HG03045 (cell line): ENCODE results near the gene TRIM47.

ENCODE experiments used
- ATAC-seq: cut with Tn5 transposase; IDR thresholded peaks from one replicate; pipeline ENCODE4 v1.9.1; 2021; ENCODE audit warnings: mild to moderate bottlenecking, moderate library complexity; ENCODE audit not compliant: unreplicated experiment

TRIM47 gene

DNA sequence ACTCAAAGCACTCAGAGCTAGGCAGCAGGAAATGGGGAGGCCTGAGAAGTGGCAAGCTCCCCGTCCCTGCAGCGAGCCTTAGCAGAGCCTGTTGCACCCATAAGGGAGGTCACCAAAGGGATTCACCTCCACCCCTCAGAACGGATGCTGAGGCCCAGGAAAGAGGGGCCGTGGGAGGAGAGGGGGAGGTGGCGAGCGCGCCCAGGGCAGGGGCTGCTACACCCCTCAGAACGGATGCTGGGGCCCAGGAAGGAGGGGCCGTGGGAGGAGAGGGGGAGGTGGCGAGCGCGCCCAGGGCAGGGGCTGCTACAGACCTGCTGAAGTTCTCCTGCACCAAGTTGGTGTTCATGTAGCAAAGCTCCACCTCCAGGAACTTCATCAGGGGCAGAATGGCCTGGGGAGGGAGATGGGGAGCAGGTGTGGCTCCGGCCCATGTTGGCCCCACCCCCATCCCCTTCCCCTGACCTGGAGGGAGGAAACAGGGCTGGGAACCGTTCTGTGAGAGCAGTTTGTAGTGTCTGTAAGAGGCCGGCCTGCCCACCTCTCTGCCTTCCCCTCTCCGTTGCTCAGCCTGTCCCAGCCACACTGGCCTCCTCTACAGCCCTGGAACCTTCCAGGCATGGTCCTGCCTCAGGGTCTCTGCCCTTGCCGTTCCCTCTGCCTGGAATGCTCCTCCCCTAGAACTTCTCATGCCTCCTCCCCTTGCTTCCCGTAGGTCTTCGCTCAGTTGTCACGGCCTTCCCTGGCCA, 45.6 kb downstream of the TRIM47 start:
- no peak for ATAC-seq

DNA sequence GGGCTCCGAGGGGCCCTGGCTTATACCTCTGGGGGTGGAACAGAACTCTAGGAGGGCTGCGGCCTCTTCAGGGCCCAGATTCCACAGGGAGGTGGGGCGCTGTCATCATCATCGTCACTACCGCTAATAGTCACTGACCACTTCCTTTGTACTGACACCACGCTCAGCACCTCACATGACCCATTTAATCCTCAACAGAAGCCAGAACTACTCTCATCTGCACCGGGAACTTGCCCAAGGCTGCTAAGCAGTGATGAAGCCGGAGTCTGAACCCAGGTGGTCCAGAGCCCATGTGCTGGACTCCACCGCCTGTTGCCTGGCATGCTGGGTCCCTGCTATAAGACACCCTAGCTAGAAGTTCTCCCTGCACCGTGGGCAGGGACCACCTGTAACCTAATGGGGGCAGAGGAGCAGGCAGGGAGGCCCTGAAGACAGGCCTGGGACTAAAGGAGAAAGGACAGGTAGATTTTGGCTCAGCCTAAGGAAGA, 46.2 kb downstream of the TRIM47 start:
- ATAC-seq, result no peak

DNA sequence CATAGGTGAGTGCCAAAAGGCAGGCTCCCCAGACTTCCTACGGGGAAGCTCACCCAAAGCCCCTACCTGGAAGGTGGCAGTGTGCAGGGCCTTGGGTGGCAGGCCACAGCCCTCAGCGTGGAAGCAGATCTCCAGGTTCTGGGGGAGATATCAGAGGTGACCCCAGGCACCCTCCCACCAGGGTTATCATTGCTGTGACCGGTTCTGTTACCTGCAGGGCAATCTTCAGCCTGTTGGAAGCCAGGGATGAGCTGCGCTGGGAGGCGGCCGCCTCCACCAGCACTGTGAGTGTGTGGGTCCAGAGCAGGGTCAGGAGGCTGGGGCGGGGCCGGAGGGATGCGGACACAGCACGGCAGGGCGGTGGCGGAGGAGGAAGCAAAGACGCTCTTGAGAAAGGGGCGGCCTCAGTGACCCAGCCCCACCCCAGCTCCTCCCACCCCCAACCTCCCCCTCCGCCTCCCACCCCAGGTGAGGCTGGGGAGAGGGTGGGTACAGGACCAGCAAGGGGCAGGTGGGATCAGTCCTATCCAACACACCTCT, 47.3 kb downstream of the TRIM47 start:
- no peak for ATAC-seq

DNA sequence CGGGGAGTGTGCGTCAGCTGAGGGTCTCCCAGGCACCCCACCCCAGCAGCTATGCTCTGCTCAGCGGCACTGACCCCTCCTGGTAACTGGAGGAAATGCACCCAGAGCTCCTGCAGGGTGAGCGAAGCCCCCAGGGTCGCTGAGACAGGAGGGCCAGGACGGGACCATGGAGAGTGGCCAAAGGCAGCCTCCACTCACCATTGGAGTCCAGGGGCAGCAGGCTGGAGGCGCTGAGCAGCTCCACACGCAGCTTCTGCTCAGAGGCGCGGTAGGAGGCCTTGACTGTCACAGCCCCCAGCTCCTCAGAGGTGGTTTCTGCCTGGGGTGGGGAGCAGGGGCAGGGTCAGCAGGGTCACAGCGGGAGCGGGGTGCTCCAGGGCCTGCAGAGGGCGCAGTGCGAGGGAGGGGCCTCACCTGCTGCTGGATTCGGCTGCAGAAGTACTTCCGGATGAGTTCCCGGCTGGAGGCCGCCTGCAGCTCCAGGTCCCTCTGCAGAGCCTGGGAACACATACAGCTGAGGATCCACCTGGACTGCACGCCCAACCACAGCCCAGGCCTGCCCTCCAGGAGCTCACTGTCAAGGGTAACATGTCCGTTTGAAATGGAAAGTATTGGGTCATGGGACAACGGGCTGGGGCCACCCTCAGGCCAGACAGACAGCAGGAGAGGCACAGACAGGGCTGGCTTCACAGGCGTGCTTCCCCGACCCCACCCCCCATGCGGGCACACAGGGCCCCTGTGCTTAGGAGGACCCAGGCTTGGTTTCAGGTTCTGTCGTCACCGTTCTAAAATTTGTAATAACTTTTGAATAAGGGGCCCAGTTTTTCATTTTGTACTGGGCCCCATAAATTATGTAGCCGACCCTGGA, 48.0 kb downstream of the TRIM47 start:
- no peak for ATAC-seq

DNA sequence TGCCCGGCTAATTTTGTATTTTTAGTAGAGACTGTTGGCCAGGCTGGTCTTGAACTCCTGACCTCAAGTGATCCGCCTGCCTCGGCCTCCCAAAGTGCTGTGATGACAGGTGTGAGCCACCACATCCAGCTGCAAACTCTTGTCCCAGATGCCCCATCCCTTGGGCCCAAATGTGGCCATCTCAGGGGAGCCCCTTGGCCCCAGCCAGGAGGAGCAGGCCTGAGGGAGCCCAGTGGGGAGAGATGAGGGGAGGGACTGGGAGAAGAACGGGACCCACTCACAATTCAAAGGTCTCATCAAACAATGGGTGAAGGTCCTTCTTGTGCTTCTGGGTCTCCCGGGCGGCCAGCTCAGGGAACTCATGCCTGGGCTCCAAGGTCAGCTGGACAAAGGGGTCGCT, 48.6 kb downstream of the TRIM47 start:
- ATAC-seq, result no peak

DNA sequence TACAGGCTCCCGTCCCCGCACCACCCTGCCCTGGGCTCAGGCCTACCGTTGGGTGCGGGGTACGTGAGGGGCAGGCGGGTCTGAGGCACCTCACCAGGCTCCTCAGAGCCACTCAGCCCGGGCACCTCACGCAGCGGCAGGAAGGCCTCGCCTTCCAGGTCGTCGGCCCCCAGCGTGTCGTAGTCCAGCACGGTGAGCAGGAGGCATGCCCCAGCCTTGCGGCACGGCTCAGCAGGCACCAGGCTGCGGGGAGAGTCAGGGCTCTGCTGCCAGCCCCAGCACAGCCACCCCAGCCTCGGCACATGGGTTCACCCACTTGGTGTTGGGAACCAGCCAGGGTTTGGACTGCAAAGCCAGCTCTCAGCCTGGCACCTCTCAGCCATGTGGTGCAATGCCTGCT, 49.6 kb downstream of the TRIM47 start:
- ATAC-seq, result no peak

DNA sequence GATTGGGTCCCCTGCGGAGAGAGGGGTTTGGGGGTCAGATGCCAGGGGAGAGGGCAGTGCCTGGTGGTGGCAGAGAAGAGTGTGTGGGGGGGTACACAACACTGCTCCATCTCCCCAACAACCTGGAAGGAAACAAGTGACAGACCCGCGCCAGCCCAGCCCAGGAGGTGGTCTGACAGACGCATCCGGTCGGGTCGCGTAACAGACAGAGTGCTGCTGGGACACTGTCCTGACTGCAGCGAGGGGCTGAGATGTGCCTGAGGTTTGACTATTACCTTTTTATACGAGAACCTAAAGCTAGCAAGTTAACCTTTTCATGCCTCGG, 50.3 kb downstream of the TRIM47 start:
- no peak for ATAC-seq

DNA sequence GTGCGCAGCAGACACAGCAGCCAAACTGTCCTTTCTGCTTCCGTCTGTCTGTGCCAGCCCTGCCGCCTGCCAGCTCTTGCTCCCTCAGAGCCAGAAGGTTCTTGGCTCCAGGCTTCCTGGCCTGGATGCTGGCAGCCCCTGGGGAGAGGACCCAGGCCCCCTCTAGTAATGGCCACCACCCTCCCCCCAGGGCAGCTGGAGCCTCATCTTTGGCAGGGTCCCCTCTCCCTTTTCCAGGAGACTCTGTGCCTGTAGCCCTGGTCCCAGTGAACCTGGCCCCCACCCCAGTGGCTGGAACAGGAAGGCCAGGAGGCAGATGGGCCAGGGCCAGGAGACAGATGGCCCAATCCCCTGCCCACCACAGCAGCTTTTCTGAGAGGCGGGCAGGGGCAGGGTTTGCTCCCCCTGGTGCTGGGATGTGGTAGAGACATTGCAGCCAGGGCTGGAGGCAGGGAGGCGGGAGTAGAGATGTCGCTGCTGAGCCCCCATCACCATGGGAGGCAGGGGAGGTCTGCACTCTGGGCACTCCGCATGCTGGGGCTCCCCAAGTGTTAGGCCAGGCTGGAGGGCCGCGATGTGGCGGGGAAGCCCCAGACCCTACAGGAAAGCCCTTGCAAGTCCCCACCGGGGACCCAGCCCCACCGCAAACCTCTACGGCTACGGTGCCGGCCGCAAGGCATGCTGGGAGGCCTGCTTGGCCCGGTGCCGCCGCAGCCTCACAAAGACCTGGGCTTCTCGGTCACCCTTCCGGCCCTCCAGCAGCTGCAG, 50.9 kb downstream of the TRIM47 start:
- ATAC-seq, result no peak

DNA sequence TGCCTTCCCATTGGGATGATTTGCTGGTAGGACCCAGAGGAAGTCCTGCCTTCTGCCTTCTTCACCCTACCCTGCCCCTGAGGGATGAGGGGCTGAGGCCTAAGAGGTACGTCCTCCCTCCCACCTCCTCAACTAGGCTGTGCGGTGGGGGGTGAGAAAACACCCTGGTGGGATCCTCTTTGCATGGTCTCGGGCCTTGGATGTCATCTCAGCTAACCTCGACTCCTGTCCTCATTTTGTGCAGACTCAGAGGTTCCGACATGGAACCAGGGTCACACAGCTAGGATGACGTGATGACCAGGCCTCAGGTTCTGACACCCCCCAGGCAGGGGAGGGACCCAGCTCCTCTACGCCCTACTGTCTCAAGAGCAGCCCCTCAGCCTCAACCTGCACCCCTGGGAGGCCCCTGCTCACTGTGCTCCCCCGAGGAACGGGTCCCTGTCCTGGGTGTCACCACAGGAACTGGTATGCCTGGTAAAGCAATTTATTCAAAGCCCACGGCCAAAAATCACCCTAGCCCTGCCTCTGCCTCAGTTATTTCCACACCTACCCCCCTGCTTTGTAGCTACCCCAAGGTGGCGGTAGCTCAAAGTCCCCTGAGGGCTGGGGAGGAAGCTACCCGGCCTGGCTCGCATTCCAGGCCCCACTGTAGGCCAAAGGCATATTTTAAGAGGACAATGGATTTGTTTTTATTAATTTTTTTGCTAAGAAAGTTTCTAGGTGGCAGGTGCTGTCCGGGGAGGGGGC, 51.6 kb downstream of the TRIM47 start:
- no peak for ATAC-seq

DNA sequence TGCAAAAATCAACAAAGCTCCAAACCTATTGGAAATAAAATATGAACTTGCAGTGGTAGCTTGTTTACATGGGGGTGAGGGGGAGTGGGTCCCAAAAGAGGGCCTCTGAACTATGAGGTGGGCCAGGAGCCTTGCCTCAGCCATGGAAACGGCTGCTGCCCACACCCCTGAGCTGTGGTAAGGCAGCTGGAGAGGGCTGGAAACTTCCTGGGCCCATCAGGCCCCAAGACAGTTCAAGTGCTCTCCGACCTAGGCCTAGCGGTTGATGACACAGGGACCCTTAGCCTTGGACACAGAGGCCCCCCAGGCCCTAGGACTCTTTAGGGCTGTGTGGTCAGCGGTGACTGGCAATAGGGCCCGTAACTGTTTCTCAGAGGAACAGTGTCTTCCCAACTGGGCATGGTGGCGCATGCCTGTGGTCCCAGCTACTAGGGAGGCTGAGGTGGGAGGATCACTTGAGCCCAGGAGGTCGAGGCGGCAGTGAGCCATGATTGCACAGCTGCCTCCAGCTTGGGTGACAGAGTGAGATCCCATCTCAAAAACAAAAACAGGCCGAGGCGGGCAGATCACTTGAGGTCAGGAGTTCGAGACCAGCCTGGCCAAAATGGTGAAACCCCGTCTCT, 52.5 kb downstream of the TRIM47 start:
- ATAC-seq, result no peak

DNA sequence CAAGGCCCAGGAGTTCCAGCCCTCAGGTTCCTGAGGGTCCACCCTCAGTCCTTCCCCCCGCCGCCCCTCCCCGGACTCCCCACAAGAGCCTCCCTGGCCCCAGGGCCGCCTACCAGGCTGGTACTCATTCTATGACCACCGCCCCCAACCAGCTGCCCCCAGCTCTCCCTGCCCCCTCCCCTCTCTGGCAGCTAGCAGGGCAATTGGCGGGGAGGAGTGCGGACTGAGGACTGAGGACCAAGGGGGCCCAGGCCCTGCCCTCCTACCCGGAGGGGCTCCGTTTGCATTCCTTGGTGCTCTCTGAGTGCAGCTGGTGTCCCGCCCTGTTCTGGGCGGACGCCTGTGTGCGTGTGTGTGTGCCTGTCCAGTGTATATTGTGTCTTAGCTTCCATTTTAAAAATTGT, 53.2 kb downstream of the TRIM47 start:
- no peak for ATAC-seq

DNA sequence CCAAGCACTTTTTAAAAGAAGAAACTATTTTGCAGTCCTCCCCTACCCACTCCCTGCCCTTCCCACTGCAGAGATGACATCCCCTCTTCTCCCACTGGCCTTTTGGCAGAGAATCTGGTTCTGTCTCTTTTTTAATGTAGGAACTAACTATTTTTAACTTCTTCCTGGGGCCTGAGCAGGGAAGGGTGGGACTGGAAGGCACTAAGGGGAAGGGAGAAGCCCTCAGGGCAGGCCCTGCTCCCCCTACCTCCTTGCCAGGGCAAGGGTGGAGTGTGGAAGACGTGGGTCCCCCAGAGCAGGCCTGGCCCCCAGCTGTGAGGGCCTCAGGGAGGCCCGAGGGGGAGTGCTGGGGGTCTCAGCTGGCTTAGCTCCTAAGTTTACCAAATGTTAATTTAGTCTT, 53.7 kb downstream of the TRIM47 start:
- no peak for ATAC-seq
